ENCODE measurements around the gene HRAS.
"Not testable (repeated sequence)": the region's sequence is repeated elsewhere in the genome, so short reads cannot be mapped to it uniquely, and the experiment has no call there.

Gene HRAS

GRCh38 chr11:577611-577894, 42.2 kb upstream of the HRAS start:
- TF ChIP-seq, protein P1, sequence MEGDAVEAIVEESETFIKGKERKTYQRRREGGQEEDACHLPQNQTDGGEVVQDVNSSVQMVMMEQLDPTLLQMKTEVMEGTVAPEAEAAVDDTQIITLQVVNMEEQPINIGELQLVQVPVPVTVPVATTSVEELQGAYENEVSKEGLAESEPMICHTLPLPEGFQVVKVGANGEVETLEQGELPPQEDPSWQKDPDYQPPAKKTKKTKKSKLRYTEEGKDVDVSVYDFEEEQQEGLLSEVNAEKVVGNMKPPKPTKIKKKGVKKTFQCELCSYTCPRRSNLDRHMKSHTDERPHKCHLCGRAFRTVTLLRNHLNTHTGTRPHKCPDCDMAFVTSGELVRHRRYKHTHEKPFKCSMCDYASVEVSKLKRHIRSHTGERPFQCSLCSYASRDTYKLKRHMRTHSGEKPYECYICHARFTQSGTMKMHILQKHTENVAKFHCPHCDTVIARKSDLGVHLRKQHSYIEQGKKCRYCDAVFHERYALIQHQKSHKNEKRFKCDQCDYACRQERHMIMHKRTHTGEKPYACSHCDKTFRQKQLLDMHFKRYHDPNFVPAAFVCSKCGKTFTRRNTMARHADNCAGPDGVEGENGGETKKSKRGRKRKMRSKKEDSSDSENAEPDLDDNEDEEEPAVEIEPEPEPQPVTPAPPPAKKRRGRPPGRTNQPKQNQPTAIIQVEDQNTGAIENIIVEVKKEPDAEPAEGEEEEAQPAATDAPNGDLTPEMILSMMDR (IDR thresholded peaks at IDR 0.05; ENCODE audit: low read depth, low read length) = no peak
- no peak for DNase-seq (ENCODE audit: extremely low read depth, low read depth)

GRCh38 chr11:576811-577610, 41.6 kb upstream of the HRAS start:
- DNase-seq (ENCODE audit: extremely low read depth, low read depth) = no peak
- TF ChIP-seq, protein P1 (IDR thresholded peaks at IDR 0.05; ENCODE audit: low read depth, low read length) = no peak

GRCh38 chr11:575996-576768, 40.8 kb upstream of the HRAS start, which contains the start of gene PHRF1:
Gene PHRF1 (plus strand): TSS chr11:576470. CDS start chr11:581513, 5,043 bp downstream.
- DNase-seq (ENCODE audit: extremely low read depth, low read depth) = peak; percentile 88
- TF ChIP-seq, protein P1 (IDR thresholded peaks at IDR 0.05; ENCODE audit: low read depth, low read length) = no peak

GRCh38 chr11:575313-575995, 40.1 kb upstream of the HRAS start:
- TF ChIP-seq, protein P1 (IDR thresholded peaks at IDR 0.05; ENCODE audit: low read depth, low read length) = no peak
- DNase-seq (ENCODE audit: extremely low read depth, low read depth) = no peak

- no peak for DNase-seq (ENCODE audit: extremely low read depth, low read depth)
- TF ChIP-seq, protein P1 (IDR thresholded peaks at IDR 0.05; ENCODE audit: low read depth, low read length) = no peak
These were observed 39.4 kb upstream of the HRAS start for GRCh38 chr11:574632-575312.

DNA sequence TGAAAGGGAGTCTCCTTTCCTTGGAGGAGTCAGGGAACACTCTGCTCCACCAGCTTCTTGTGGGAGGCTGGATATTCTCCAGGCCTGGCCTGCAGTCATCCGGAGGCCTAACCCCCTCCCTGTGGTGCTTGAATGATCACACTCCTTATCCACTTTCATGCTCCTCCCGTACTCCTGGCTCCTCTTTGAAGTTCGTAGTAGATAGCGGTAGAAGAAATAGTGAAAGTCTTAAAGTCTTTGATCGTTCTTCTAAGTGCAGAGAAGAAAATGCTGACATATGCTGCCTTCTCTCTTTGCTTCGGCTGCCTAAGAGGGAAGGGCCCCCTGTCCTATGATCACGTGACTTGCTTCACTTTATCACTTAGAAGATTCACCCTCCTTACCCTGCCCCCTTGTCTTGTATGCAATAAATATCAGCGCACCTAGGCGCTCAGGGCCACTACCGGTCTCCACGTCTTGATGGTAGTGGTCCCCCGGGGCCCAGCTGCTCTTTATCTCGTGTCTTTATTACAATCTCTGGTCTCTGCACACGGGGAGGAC, 38.7 kb upstream of the HRAS start:
- DNase-seq (ENCODE audit: extremely low read depth, low read depth) = not testable (repeated sequence)

GRCh38 chr11:573146-573759, 37.9 kb upstream of the HRAS start:
- DNase-seq (ENCODE audit: extremely low read depth, low read depth) = no peak
- TF ChIP-seq, protein P1 (IDR thresholded peaks at IDR 0.05; ENCODE audit: low read depth, low read length) = no peak

Data from AG09319 (cell line).